ENCODE data around the gene ASB1.

The ASB1 gene

GRCh38 chr2:238445409-238446190, 18.9 kb downstream of the ASB1 start:
- no peak for DNase-seq (ENCODE audit: low read depth)

- no peak for DNase-seq (ENCODE audit: low read depth)
Observed at GRCh38 chr2:238446371-238446770, 19.6 kb downstream of the ASB1 start.

GRCh38 chr2:238448031-238448955, 21.6 kb downstream of the ASB1 start:
- no peak for DNase-seq (ENCODE audit: low read depth)

GRCh38 chr2:238449241-238449640, 22.5 kb downstream of the ASB1 start:
- DNase-seq (ENCODE audit: low read depth): no peak

GRCh38 chr2:238449909-238450417, 23.2 kb downstream of the ASB1 start:
- peak; percentile 81 for DNase-seq (ENCODE audit: low read depth)

- DNase-seq (ENCODE audit: low read depth): no peak
Observed at GRCh38 chr2:238450440-238450861, 23.7 kb downstream of the ASB1 start.

GRCh38 chr2:238453842-238454241, 27.1 kb downstream of the ASB1 start:
- no peak for DNase-seq (ENCODE audit: low read depth)

- DNase-seq (ENCODE audit: low read depth): no peak
Observed at GRCh38 chr2:238456449-238456848, 29.7 kb downstream of the ASB1 start.

GRCh38 chr2:238456970-238457926, 30.5 kb downstream of the ASB1 start:
- no peak for DNase-seq (ENCODE audit: low read depth)

GRCh38 chr2:238457927-238458324, 31.2 kb downstream of the ASB1 start:
- no peak for DNase-seq (ENCODE audit: low read depth)

GRCh38 chr2:238458651-238459050, 31.9 kb downstream of the ASB1 start:
- DNase-seq (ENCODE audit: low read depth): peak; percentile 55

GRCh38 chr2:238459081-238459629, 32.4 kb downstream of the ASB1 start:
- DNase-seq (ENCODE audit: low read depth): peak; percentile 92

GRCh38 chr2:238461051-238461450, 34.3 kb downstream of the ASB1 start:
- DNase-seq (ENCODE audit: low read depth): no peak

GRCh38 chr2:238461491-238461890, 34.8 kb downstream of the ASB1 start:
- no peak for DNase-seq (ENCODE audit: low read depth)

- DNase-seq (ENCODE audit: low read depth): no peak
Observed at GRCh38 chr2:238461916-238462315, 35.2 kb downstream of the ASB1 start.

- DNase-seq (ENCODE audit: low read depth): peak; percentile 41
Observed at GRCh38 chr2:238462782-238463396, 36.2 kb downstream of the ASB1 start.

GRCh38 chr2:238464389-238464788, 37.7 kb downstream of the ASB1 start:
- no peak for DNase-seq (ENCODE audit: low read depth)

GRCh38 chr2:238465487-238466242, 38.9 kb downstream of the ASB1 start:
- no peak for DNase-seq (ENCODE audit: low read depth)

- DNase-seq (ENCODE audit: low read depth): no peak
Observed at GRCh38 chr2:238466243-238466756, 39.6 kb downstream of the ASB1 start.

- no peak for DNase-seq (ENCODE audit: low read depth)
Observed at GRCh38 chr2:238467062-238467461, 40.3 kb downstream of the ASB1 start.
